H9 (cell line): ENCODE results near the gene MGRN1. TPM values are rescaled to one million over a fixed set of nuclear protein-coding genes. Genes with fewer than 3 reads are reported as not detected.

Source experiments
- DNase-seq: peaks from one replicate; pipeline ENCODE4 v3.0.0-alpha.2; 2017
- H2AFZ ChIP-seq: one replicate; pipeline ENCODE4 v1.6.1; 2013; ENCODE audit warnings: mild to moderate bottlenecking, low read length, control low read depth, moderate library complexity
- H2AK5ac ChIP-seq: 2 replicates; pipeline ENCODE4 v1.6.1; 2013; ENCODE audit warnings: low read length, control low read depth, mixed read lengths; ENCODE audit not compliant: insufficient read length
- H2BK120ac ChIP-seq: one replicate; pipeline ENCODE4 v1.6.1; 2013; ENCODE audit warnings: low read depth, mild to moderate bottlenecking, low read length, control low read depth, inconsistent platforms; ENCODE audit not compliant: poor library complexity, severe bottlenecking
- H2BK12ac ChIP-seq: 2 replicates; pipeline ENCODE4 v1.6.1; 2013; ENCODE audit warnings: low read length, control low read depth, mixed read lengths, low read depth; ENCODE audit not compliant: insufficient read length
- H2BK15ac ChIP-seq: 2 replicates; pipeline ENCODE4 v1.6.1; 2013; ENCODE audit warnings: low read depth, low read length, control low read depth
- H2BK20ac ChIP-seq: one replicate; pipeline ENCODE4 v1.6.1; 2013; ENCODE audit warnings: low read depth, mild to moderate bottlenecking, low read length, control low read depth, inconsistent platforms; ENCODE audit not compliant: poor library complexity, severe bottlenecking
- H2BK5ac ChIP-seq: 2 replicates; pipeline ENCODE4 v1.6.1; 2013; ENCODE audit warnings: low read length, control low read depth, mixed read lengths; ENCODE audit not compliant: insufficient read length
- H3K14ac ChIP-seq: 2 replicates; pipeline ENCODE4 v1.6.1; 2013; ENCODE audit warnings: low read length, control low read depth; ENCODE audit not compliant: insufficient read depth
- H3K18ac ChIP-seq: 2 replicates; pipeline ENCODE4 v1.6.1; 2013; ENCODE audit warnings: low read depth, mild to moderate bottlenecking, mixed read lengths, low read length, control low read depth; ENCODE audit not compliant: insufficient read length
- H3K23ac ChIP-seq: 2 replicates; pipeline ENCODE4 v1.6.1; 2013; ENCODE audit warnings: low read length, control low read depth, mixed read lengths, low read depth; ENCODE audit not compliant: insufficient read length
- H3K23me2 ChIP-seq: 2 replicates; pipeline ENCODE4 v1.6.1; 2013; ENCODE audit warnings: low read depth, mild to moderate bottlenecking, mixed read lengths, low read length, control low read depth; ENCODE audit not compliant: insufficient read length, poor library complexity, severe bottlenecking
- H3K27ac ChIP-seq: 2 replicates; pipeline ENCODE4 v1.5.1; 2013; ENCODE audit warnings: low read length, control low read depth, mixed read lengths, low read depth; ENCODE audit not compliant: insufficient read length
- H3K27me3 ChIP-seq: 2 replicates; pipeline ENCODE4 v1.6.1; 2013; ENCODE audit warnings: low read length, control low read depth, inconsistent platforms; ENCODE audit not compliant: insufficient read depth
- H3K4ac ChIP-seq: 2 replicates; pipeline ENCODE4 v1.6.1; 2013; ENCODE audit warnings: low read depth, mild to moderate bottlenecking, control low read depth, inconsistent platforms, low read length, moderate library complexity
- H3K4me1 ChIP-seq: 2 replicates; pipeline ENCODE4 v1.6.1; 2013; ENCODE audit warnings: low read length, control low read depth, inconsistent platforms; ENCODE audit not compliant: insufficient read depth
- H3K4me2 ChIP-seq: 2 replicates; pipeline ENCODE4 v1.6.1; 2013; ENCODE audit warnings: low read length, control low read depth, mixed read lengths; ENCODE audit not compliant: insufficient read length, insufficient read depth
- H3K56ac ChIP-seq: 2 replicates; pipeline ENCODE4 v1.6.1; 2013; ENCODE audit warnings: low read depth, mild to moderate bottlenecking, mixed read lengths, low read length, control low read depth; ENCODE audit not compliant: insufficient read length
- H3K79me1 ChIP-seq: 2 replicates; pipeline ENCODE4 v1.6.1; 2013; ENCODE audit warnings: low read depth, mild to moderate bottlenecking, moderate library complexity, low read length, control low read depth, inconsistent platforms; ENCODE audit not compliant: insufficient read depth, poor library complexity, severe bottlenecking
- H3K79me2 ChIP-seq: 2 replicates; pipeline ENCODE4 v1.6.1; 2013; ENCODE audit warnings: low read length, control low read depth, inconsistent platforms; ENCODE audit not compliant: insufficient read depth
- H3K9ac ChIP-seq: 2 replicates; pipeline ENCODE4 v1.6.1; 2013; ENCODE audit warnings: low read length, control low read depth, mixed read lengths; ENCODE audit not compliant: insufficient read length; ENCODE audit errors: extremely low read depth
- H3K9me3 ChIP-seq: one replicate; pipeline ENCODE4 v1.6.1; 2013; ENCODE audit warnings: low read depth, low read length, inconsistent platforms; ENCODE audit not compliant: control insufficient read depth
- H3T11ph ChIP-seq: one replicate; pipeline ENCODE4 v1.6.1; 2013; ENCODE audit warnings: mild to moderate bottlenecking, low read length, control low read depth, inconsistent platforms
- H4K20me1 ChIP-seq: one replicate; pipeline ENCODE4 v1.6.1; 2013; ENCODE audit not compliant: control insufficient read depth, insufficient read length, insufficient read depth
- H4K5ac ChIP-seq: 2 replicates; pipeline ENCODE4 v1.6.1; 2013; ENCODE audit warnings: low read depth, mild to moderate bottlenecking, mixed read lengths, low read length, control low read depth; ENCODE audit not compliant: insufficient read length
- H4K8ac ChIP-seq: replicated peaks from 2 replicates; pipeline ENCODE4 v1.6.1; 2013; ENCODE audit warnings: low read length, control low read depth, mixed read lengths, low read depth; ENCODE audit not compliant: insufficient read length
- H4K91ac ChIP-seq: 2 replicates; pipeline ENCODE4 v1.6.1; 2013; ENCODE audit warnings: low read depth, mild to moderate bottlenecking, moderate library complexity, mixed read lengths, low read length, control low read depth; ENCODE audit not compliant: insufficient read length
- H3K27ac Mint-ChIP-seq, 3 experiments: 2 replicates in 2 of 3; 3 replicates in 1 of 3; pipeline ENCODE4 v1.8.0; 2020 to 2021; ENCODE audit warnings: mixed read lengths in 3 of 3, mild to moderate bottlenecking in 1 of 3, moderate library complexity in 1 of 3
- H3K27me3 Mint-ChIP-seq: 2 replicates; pipeline ENCODE4 v1.8.0; 2021; ENCODE audit warnings: low read depth, mild to moderate bottlenecking, moderate library complexity, mixed read lengths
- H3K36me3 Mint-ChIP-seq, 3 experiments: 2 replicates in 2 of 3; 3 replicates in 1 of 3; pipeline ENCODE4 v1.8.0; 2020 to 2021; ENCODE audit warnings: low read depth in 3 of 3, mixed read lengths in 3 of 3; ENCODE audit not compliant: insufficient read depth in 1 of 3
- H3K4me1 Mint-ChIP-seq, 2 experiments: 2 replicates each; pipeline ENCODE4 v1.8.0; 2020; ENCODE audit warnings: mixed read lengths in 2 of 2
- H3K4me3 Mint-ChIP-seq, 2 experiments: 2 replicates in 1 of 2; 3 replicates in 1 of 2; pipeline ENCODE4 v1.8.0; 2020 to 2021; ENCODE audit warnings: mild to moderate bottlenecking in 2 of 2, mixed read lengths in 2 of 2, moderate library complexity in 1 of 2
- H3K9me3 Mint-ChIP-seq, 2 experiments: 2 replicates in 1 of 2; 3 replicates in 1 of 2; pipeline ENCODE4 v1.8.0; 2020; ENCODE audit warnings: mild to moderate bottlenecking in 2 of 2, mixed read lengths in 2 of 2, moderate library complexity in 1 of 2
- CTCF ChIP-seq: fragments of 200-600 bp; sonication (generic); conservative IDR thresholded peaks from 3 replicates; pipeline ENCODE4 v1.8.0; 2021; ENCODE audit warnings: antibody characterized with exemption, mild to moderate bottlenecking
- WGBS: extraction: QIAGEN DNeasy Blood & Tissue Kit; methylation state at CpG from one replicate; pipeline ENCODE4 v1.1.7; 2013; ENCODE audit warnings: missing lambda C conversion rate, low lambda C conversion rate, mixed read lengths; ENCODE audit not compliant: insufficient read length; ENCODE audit errors: extremely low coverage; 5-methylcytosine and 5-hydroxymethylcytosine counted together
- total RNA-seq: library from RNA; stranded (reverse); gene quantifications from 2 replicates; pipeline ENCODE4 v1.2.1, GENCODE V29; 2021

Gene MGRN1
- total RNA-seq, 1 experiment from 2014 or later: 91.6 TPM

GRCh38 chr16:4691666-4692412 is 67.2 kb downstream of the MGRN1 start:
- Mint-ChIP-seq H3K36me3 (peaks cover 5 to 30% (median 30%) of the 10 kb centered on the region in 3 experiments; a peak in 6 of 7 replicates), H3K4me1 (peaks cover 2 to 3% of the 10 kb centered on the region in 2 experiments; a peak in 2 of 4 replicates), H3K27me3 (peaks cover 2% of the 10 kb centered on the region; the same call in 1 of the 2 replicates), H3K27ac (peak overlapping the region in 2 of 3 experiments; percentile 48 to 86; a peak in 4 of 7 replicates), H3K9me3 (no peaks in the 10 kb centered on the region), H3K4me3 (peak overlapping the region in 1 of 2 experiments; percentile 78; a peak in 2 of 5 replicates)
- H3K4me2 ChIP-seq: no peak overlapping the region
- no peak overlapping the region for H2BK5ac ChIP-seq
- H3K23ac ChIP-seq: no peak overlapping the region
- no peak overlapping the region for H3K27ac ChIP-seq
- no peak overlapping the region; the same call in 1 of the 2 replicates for H3K14ac ChIP-seq
- no peaks in the 10 kb centered on the region for H3K27me3 ChIP-seq
- H2BK20ac ChIP-seq: no peak overlapping the region
- H4K5ac ChIP-seq: no peak overlapping the region
- H2BK12ac ChIP-seq: no peak overlapping the region
- no peak overlapping the region for H3K9ac ChIP-seq
- peaks cover 3% of the 10 kb centered on the region for H3K23me2 ChIP-seq
- H3K56ac ChIP-seq: no peak overlapping the region
- no peak overlapping the region for H3K4ac ChIP-seq
- H3K18ac ChIP-seq: no peak overlapping the region
- H4K20me1 ChIP-seq: no peaks in the 10 kb centered on the region
- no peak overlapping the region for H2AFZ ChIP-seq
- H4K91ac ChIP-seq: no peak overlapping the region
- TF ChIP-seq CTCF: no peak
- WGBS: no CpG with 5 or more reads among the region's 20 CpGs
- H3K4me1 ChIP-seq: no peaks in the 10 kb centered on the region
- H4K8ac ChIP-seq: no peak overlapping the region
- H3T11ph ChIP-seq: no peak overlapping the region
- H3K79me2 ChIP-seq: no peaks in the 10 kb centered on the region
- DNase-seq: no peak
- H2BK15ac ChIP-seq: no peak overlapping the region
- no peaks in the 10 kb centered on the region for H3K9me3 ChIP-seq
- no peak overlapping the region for H2AK5ac ChIP-seq
- no peaks in the 10 kb centered on the region for H3K79me1 ChIP-seq
- no peak overlapping the region for H2BK120ac ChIP-seq
